Bronchial epithelial cell (primary cell): ENCODE data around the gene ERLEC1. TPM values are rescaled to one million over a fixed set of nuclear protein-coding genes. Genes with fewer than 3 reads are reported as not detected.

Experiments used
- DNase-seq: peaks from one replicate; pipeline ENCODE4 v3.0.0-alpha.2; 2010; ENCODE audit warnings: low read depth
- FAIRE-seq: peaks from 2 replicates; lab custom pipeline; 2011; peaks lifted over from hg19 to GRCh38; lab: Jason Lieb, UNC
- H3K27me3 ChIP-seq: 2 replicates; pipeline ENCODE4 v1.5.1; 2011; ENCODE audit warnings: low read length; ENCODE audit not compliant: control insufficient read depth, insufficient read depth
- H3K36me3 ChIP-seq: 2 replicates; pipeline ENCODE4 v1.5.1; 2011; ENCODE audit warnings: low read length; ENCODE audit not compliant: control insufficient read depth, insufficient read depth
- H3K4me3 ChIP-seq: 2 replicates; pipeline ENCODE4 v1.5.1; 2011; ENCODE audit warnings: mild to moderate bottlenecking, low read depth, low read length, control low read depth
- CTCF ChIP-seq: IDR thresholded peaks from 2 replicates; pipeline ENCODE4 v1.5.1; 2011; ENCODE audit warnings: mild to moderate bottlenecking, moderate library complexity, low read length, control low read depth, inconsistent platforms; ENCODE audit not compliant: insufficient read depth, severe bottlenecking
- total RNA-seq: library from RNA; depleted of rRNA; stranded (reverse); fragments of >200 nt; gene quantifications from 2 replicates; pipeline ENCODE4 v1.2.1, GENCODE V29; 2014

ERLEC1 gene
- total RNA-seq, 1 donor from 2014 or later = 52.1 TPM

GRCh38 chr2:53852532-53852931 lies 65.7 kb downstream of the ERLEC1 start:
- no peak for FAIRE-seq
- no peaks in the 10 kb centered on the region for H3K36me3 ChIP-seq
- DNase-seq = no peak
- H3K27me3 ChIP-seq = no peaks in the 10 kb centered on the region
- no peak for TF ChIP-seq CTCF
- no peak overlapping the region for H3K4me3 ChIP-seq

- no peak for DNase-seq
- H3K4me3 ChIP-seq = no peak overlapping the region
- H3K27me3 ChIP-seq = no peaks in the 10 kb centered on the region
- no peak for FAIRE-seq
- no peaks in the 10 kb centered on the region for H3K36me3 ChIP-seq
- TF ChIP-seq CTCF = no peak
These were observed 67.8 kb downstream of the ERLEC1 start for GRCh38 chr2:53854678-53855077.

- DNase-seq (no peak), FAIRE-seq (no peak)
- no peak for TF ChIP-seq CTCF
- no peaks in the 10 kb centered on the region for H3K27me3 ChIP-seq
- no peaks in the 10 kb centered on the region for H3K36me3 ChIP-seq
- no peak overlapping the region for H3K4me3 ChIP-seq
These were observed 69.4 kb downstream of the ERLEC1 start for GRCh38 chr2:53856272-53856671.

GRCh38 chr2:53859206-53860181 lies 72.7 kb downstream of the ERLEC1 start, which contains the start of gene GPR75:
TSS of gene GPR75 (minus strand) at chr2:53859967. CDS start at chr2:53854756, 5,211 bp downstream.
- peak within 1 kb of the TSS; percentile 42 for H3K4me3 ChIP-seq
- no peaks in the 10 kb centered on the region for H3K27me3 ChIP-seq
- DNase-seq (peak; percentile 18), FAIRE-seq (no peak)
- peaks cover 1% of the 10 kb centered on the region for H3K36me3 ChIP-seq
- TF ChIP-seq CTCF = no peak

GRCh38 chr2:53861824-53862223 lies 75.0 kb downstream of the ERLEC1 start:
- FAIRE-seq = no peak
- H3K36me3 ChIP-seq = peaks cover 3% of the 10 kb centered on the region

More at GRCh38 chr2:53861824-53862223, 75.0 kb downstream of the ERLEC1 start:
- no peak overlapping the region for H3K4me3 ChIP-seq
- no peaks in the 10 kb centered on the region for H3K27me3 ChIP-seq
- no peak for DNase-seq
- TF ChIP-seq CTCF = no peak
